IPS-11a (cell line): ENCODE results near the gene APELA.
"Not testable (repeated sequence)": the region's sequence is repeated elsewhere in the genome, so short reads cannot be mapped to it uniquely, and the experiment has no call there.

Experiments
- H3K4me3 ChIP-seq: one replicate; pipeline ENCODE4 v1.5.1; 2013; ENCODE audit warnings: low read depth, low read length, control low read depth

APELA gene

DNA sequence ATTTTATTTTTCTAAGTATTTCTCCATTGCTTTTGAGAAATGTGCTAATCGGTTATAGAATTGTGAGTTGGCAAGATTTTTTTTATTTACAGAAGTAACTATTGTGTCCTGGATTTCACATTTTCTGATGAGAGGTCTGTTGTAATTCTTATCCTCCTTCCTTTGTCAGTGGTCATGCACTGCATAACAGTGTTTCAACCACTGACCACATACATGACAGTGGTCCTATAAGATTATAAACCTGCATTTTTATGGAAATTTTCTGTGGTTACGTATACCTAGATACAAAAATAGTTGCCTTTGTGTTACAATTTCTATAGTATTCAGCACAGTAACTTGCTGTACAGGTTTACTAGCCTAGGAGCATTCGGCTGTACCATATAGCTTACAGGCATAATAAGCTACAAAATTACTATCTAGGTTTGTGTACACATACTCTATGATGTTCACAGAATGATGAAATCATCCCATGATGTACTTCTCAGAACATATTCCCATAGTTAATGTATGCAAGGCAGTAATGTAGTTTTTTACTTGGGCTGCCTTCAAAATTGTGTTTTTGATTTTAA is 47.8 kb downstream of the APELA start:
- H3K4me3 ChIP-seq = no peak overlapping the region

DNA sequence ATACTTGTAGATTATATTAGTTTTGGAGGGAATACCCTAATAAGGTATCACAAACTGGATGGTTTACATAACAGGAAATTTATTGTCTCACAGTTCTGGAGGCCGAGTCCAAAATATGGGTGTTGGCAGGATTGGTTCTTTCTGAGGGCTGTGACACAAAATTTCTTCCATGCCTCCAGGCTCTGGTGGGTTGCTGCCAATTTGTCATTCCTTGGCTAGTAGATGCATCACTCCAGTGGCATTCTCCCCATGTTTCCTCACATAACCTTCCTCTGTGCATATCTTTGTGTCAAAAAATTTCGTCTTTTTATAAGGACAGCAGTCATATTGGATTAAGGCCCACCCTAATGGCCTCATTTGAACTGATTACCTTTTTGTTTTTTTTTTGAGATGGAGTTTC is 49.3 kb downstream of the APELA start:
- no peak overlapping the region for H3K4me3 ChIP-seq

DNA sequence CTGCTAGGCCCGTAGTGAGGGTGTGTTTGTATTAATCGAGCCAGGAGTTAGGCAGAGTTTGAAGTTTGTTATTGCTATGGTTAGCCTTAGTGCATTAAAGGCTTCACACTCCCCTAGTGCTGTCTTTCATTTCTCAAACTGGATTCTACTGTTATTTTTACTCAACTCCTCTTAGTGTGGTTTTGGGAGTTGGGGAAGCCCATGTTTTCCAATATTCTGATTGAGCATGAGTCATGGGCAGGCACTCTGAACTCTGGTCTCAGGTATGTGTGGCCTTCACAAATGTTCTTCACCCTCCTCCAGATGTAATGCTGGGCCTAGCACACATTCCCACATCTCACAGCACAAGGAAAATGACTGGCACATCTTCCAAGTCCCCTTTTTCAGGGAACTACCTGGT is 50.1 kb downstream of the APELA start:
- H3K4me3 ChIP-seq = not testable (repeated sequence)

DNA sequence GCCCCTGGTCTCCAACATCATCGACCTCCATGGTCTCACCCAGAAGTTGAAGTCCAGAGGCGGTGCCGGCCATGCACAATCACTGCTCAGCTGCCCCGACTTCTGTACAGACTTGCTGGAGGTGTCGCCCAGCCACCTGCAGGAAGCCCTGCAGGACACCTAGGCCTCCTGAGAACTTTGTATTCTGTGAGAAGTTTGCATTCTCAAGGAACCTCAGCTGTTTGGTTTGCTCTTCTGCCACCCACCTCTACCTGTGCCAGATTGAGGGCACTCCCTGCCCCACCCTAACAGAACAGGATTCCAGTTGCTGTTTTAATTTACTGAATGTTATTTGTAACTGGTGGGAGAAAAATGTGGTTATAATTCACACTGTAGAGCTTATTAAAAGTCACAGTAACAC is 53.7 kb downstream of the APELA start:
- no peak overlapping the region for H3K4me3 ChIP-seq

DNA sequence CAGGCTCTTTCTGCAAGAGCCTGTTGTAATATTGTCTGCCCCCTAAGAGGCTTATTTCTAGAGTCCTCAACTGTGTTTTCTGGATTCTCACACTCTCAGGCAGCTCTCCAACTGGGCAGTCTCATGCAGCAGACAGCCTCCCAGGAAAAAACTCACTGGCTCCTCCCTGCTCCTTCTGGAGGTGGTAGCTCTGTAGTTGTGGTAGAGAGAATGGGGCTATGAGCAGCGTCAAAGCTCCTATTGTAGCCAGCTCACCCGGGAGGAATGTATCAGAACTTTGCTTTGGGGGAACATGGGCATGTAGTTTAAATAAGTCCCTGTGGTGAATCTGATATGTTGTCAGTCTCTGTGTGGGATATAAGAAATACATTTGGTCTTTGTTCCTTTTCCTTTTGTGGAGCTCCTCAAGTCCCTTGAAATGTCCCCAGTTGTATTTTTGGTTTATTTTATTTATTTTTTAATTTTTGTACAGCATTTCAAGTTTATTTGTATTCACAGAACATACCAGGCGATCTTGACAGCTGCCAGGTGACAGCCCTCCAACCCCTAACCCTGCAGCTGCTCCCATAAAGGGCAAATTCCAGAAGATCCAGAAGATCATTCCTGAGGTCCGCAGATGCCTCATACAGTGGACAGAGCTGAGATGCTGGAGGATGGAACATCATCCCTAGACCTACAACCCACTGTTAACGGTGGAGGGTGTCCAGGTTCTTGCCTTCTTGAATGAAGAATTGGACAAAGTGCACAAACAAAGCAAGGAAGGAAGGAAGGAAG is 54.8 kb downstream of the APELA start:
- no peak overlapping the region for H3K4me3 ChIP-seq

DNA sequence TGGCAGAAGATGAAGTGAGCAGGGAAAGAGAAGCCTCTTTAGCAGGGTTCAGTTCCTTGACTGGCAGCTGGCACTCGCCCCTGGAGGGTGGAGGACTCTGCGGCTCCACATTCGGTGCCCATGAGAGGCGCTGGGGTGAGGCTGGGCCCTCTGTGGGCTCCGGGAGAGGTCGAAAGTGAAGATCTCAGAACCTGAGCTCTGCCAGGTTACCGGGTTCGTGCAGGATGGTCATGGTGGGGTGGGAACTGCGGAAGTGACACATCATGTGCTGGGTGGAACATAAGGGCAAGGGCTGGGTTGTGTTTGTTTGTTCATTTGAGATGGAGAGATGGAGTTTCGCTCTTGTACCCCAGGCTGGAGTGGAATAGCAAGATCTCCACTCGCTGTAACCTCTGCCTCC is 56.3 kb downstream of the APELA start:
- no peak overlapping the region for H3K4me3 ChIP-seq

DNA sequence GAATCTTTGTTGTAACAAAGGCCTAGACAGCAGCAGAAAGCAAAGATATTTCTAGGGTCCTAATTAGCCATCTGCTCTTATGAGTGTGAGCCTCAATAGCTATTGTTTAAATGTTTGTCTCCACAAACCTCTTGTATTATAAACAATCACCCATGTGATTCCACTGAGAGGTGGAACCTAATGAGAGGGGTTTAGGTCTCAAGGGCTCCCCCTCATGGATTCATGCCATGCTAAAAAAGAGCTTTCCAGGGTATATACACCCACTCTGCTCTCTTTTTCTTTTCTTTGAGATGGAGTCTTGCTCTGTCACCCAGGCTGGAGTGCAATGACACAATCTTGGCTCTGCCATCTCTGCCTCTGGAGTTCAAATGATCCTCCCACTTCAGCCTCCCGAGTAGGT is 58.4 kb downstream of the APELA start:
- no peak overlapping the region for H3K4me3 ChIP-seq

DNA sequence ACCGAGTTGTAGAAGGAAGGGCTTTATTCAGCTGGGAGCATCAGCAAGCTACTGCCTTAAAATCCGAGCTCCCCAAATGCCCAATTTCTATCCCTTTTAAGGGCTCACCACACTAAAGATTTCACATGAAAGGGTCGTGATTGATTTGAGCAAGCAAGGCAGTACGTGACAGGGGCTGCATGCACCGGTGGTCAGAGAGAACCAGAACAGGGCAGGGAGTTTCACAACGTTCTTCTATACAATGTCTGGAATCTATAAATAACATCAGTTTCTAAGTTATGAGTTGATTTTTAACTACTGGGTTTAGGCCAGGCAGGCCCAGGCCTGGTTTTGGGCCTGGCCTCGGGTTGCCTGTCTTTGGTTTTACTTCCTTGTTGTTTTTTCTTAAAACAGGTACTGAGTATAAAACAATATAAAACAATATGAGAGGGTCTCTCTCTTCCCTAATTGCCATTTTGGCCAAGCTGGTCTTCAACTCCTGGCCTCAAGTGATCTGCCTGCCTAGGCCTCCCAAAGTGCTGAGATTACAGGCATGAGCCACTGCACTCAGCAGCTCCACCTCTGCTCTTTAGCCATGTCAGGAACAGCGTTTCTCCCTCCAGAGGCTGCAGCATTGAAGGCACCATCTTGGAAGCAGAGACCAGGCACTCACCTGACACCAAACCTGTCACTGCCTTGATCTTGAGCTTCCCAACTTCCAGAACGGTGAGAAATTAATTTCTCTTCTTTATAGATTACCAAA is 59.1 kb downstream of the APELA start:
- H3K4me3 ChIP-seq = not testable (repeated sequence)

DNA sequence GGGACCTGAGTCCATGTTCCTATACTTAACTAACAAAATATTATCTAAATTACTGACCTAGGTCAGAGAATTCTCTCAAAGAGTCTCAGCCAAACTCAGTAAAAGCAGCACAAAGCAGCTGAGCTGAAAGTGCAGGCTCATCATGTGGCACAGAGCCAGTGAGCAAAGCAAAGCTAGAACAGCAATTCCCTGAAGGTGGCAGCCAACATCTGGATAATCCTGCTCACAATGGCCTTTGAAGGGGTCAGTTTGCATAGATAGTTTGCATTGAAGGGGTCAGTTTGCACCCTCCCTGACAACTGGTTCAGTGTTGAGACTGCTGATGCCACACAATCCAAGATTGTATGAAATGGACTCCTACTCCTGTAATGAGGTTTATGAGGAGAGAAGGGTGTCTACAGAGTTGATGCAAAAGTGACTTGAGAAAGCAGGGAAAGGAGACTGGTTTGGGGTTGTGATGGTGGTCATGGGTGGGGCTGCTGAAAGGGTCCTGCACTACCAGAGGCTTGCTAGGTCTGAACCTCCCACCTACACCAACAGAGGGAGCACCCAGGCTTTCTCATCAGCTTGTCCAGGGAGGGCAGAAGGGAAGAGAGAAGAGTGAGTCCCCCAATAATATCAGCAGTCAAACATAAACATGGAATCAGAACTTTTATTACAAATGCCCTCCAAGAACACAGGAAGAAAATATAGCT is 60.7 kb downstream of the APELA start:
- no peak overlapping the region for H3K4me3 ChIP-seq

DNA sequence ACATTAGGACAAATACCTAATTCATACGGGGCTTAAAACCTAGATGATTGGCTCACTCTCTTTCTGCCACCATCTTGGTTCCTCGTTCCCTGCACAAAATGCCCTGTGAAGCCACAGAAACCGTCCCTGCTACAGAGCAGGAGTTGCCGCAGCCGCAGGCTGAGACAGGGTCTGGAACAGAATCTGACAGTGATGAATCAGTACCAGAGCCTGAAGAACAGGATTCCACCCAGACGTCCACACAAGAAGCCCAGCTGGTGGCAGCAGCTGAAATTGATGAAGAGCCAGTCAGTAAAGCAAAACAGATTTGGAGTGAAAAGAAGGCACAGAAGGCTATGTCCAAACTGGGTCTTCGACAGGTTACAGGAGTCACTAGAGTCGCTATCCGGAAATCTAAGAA is 66.2 kb downstream of the APELA start:
- no peak overlapping the region for H3K4me3 ChIP-seq

DNA sequence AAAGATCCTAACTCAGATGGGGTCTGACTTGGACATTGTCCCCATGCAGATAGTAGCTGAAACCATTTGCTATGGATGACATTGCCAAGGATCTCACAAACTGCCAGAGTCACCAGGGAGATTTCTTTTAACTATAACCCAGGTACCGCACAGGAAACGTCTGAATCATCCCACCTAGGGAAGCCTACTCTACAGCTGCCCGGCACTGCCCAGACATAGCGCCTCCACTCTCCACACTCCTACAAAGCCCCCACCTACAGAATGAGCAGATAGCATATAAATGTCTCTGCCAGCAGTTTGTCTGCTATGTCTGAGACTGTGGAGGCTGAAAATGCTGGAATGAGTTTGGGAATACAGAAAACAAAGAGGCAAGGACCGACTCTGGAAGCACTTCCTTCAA is 68.2 kb downstream of the APELA start:
- H3K4me3 ChIP-seq = no peak overlapping the region

DNA sequence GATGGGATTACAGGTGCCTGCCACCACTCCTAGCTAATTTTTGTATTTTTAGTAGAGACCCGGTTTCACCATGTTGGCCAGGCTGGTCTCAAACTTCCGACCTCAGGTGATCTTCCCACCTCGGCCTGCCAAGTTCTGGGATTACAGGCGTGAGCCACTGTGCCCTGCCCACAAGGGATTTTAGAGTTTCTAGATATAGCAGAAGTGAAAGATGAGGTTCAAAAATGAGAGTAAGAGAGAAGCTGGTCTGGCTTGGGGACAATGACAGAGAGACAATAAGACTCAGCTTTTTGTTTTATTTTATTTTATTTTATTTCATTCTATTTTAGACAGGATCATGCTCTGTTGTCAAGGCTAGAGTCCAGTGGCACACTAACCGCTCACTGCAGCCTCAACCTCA is 69.8 kb downstream of the APELA start:
- H3K4me3 ChIP-seq = no peak overlapping the region
